GM18951 (cell line): ENCODE data around the gene C1orf56.
A peak's percentile ranks its signal among the peaks of the same experiment; 100 is the strongest.

Source experiments
- POLR2A ChIP-seq: IDR thresholded peaks from 4 replicates; pipeline ENCODE4 v1.6.1; 2011; ENCODE audit warnings: mild to moderate bottlenecking; ENCODE audit not compliant: insufficient read length, insufficient read depth; ENCODE audit errors: extremely low read depth
- in situ Hi-C: fragments of 300-500 bp; cut with MboI; formaldehyde crosslinking; loops from one replicate; pipeline ENCODE4 v1.12.0; 2022; ENCODE audit warnings: low sequenced_read_pairs, mixed read lengths, inconsistent platforms; ENCODE audit not compliant: unreplicated experiment

The C1orf56 gene

GRCh38 chr1:151047591-151047924 lies at the start of gene C1orf56:
TSS of gene C1orf56 (plus strand) at chr1:151047751. CDS start at chr1:151047848, 97 bp downstream.
- in situ Hi-C loops, result no loop called here
- peak; percentile 68 for TF ChIP-seq POLR2A

- no peak for TF ChIP-seq POLR2A
- in situ Hi-C loops, result loop anchor here (10.0 kb wide), 1 partner anchor 743 kb away; the partner anchor contains the start of gene CA14
Measured at GRCh38 chr1:150997949-150998348, 49.6 kb upstream of the C1orf56 start.

GRCh38 chr1:150999051-150999674 lies 48.4 kb upstream of the C1orf56 start:
- no peak for TF ChIP-seq POLR2A
- in situ Hi-C loops, result loop anchor here (10.0 kb wide), 1 partner anchor 744 kb away; the partner anchor contains the start of gene CA14

- TF ChIP-seq POLR2A, result no peak
- in situ Hi-C loops, result loop anchor here (10.0 kb wide), 1 partner anchor 745 kb away; the partner anchor contains the start of gene CA14
Measured at GRCh38 chr1:150999926-151000325, 47.6 kb upstream of the C1orf56 start.

GRCh38 chr1:151000408-151000807 lies 47.1 kb upstream of the C1orf56 start:
- in situ Hi-C loops, result no loop called here
- no peak for TF ChIP-seq POLR2A

- in situ Hi-C loops, result no loop called here
- no peak for TF ChIP-seq POLR2A
Measured at GRCh38 chr1:151001602-151002001, 45.9 kb upstream of the C1orf56 start.

- no peak for TF ChIP-seq POLR2A
- in situ Hi-C loops, result no loop called here
Measured at GRCh38 chr1:151002051-151002450, 45.5 kb upstream of the C1orf56 start.

- TF ChIP-seq POLR2A, result no peak
- in situ Hi-C loops, result no loop called here
Measured at GRCh38 chr1:151002611-151003010, 44.9 kb upstream of the C1orf56 start.

- in situ Hi-C loops, result no loop called here
- TF ChIP-seq POLR2A, result no peak
Measured at GRCh38 chr1:151003180-151003579, 44.4 kb upstream of the C1orf56 start.

GRCh38 chr1:151005729-151006319 lies 41.7 kb upstream of the C1orf56 start:
- in situ Hi-C loops, result no loop called here
- TF ChIP-seq POLR2A, result no peak

GRCh38 chr1:151006327-151007052 lies 41.1 kb upstream of the C1orf56 start, which contains the start of gene MINDY1:
TSS of gene MINDY1 (minus strand) at chr1:151006902. CDS start at chr1:151002617, 4,285 bp downstream.
- TF ChIP-seq POLR2A, result peak; percentile 44
- in situ Hi-C loops, result no loop called here

- TF ChIP-seq POLR2A, result no peak
Measured at GRCh38 chr1:151007853-151008243, 39.7 kb upstream of the C1orf56 start.

More at GRCh38 chr1:151007853-151008243, 39.7 kb upstream of the C1orf56 start:
- in situ Hi-C loops, result no loop called here
